Brain microvascular endothelial cell (primary cell): Measurements from ENCODE around the gene CALD1.

ENCODE experiments used
- DNase-seq: peaks from one replicate; pipeline ENCODE4 v3.0.0-alpha.2; 2020
- H3K27ac ChIP-seq: fragments of 250-450 bp; sonication (Bioruptor Pico); 2 replicates; pipeline ENCODE4 v1.5.1; 2020; ENCODE audit warnings: mild to moderate bottlenecking, moderate library complexity
- H3K27me3 ChIP-seq: fragments of 250-450 bp; sonication (Bioruptor Pico); replicated peaks from 2 replicates; pipeline ENCODE4 v1.5.1; 2020; ENCODE audit warnings: mild to moderate bottlenecking
- H3K36me3 ChIP-seq: fragments of 250-450 bp; sonication (Bioruptor Pico); replicated peaks from 2 replicates; pipeline ENCODE4 v1.5.1; 2020; ENCODE audit warnings: mild to moderate bottlenecking
- H3K4me3 ChIP-seq: 2 replicates; pipeline ENCODE4 v1.5.1; 2011; ENCODE audit warnings: low read depth, mild to moderate bottlenecking, control low read depth, low read length, moderate library complexity
- in situ Hi-C: cut with HindIII; loops from 2 replicates; pipeline ENCODE4 v1.10.0; 2017; ENCODE audit warnings: low sequenced_read_pairs, low pct_ligation_motif_present
- TF ChIP-seq, protein P1 (sequence below): IDR thresholded peaks from 2 replicates; pipeline ENCODE4 v1.5.1; 2011; ENCODE audit warnings: low read depth, mild to moderate bottlenecking, moderate library complexity, low read length, control low read depth, inconsistent platforms; ENCODE audit errors: missing control alignments

CALD1 gene

DNA sequence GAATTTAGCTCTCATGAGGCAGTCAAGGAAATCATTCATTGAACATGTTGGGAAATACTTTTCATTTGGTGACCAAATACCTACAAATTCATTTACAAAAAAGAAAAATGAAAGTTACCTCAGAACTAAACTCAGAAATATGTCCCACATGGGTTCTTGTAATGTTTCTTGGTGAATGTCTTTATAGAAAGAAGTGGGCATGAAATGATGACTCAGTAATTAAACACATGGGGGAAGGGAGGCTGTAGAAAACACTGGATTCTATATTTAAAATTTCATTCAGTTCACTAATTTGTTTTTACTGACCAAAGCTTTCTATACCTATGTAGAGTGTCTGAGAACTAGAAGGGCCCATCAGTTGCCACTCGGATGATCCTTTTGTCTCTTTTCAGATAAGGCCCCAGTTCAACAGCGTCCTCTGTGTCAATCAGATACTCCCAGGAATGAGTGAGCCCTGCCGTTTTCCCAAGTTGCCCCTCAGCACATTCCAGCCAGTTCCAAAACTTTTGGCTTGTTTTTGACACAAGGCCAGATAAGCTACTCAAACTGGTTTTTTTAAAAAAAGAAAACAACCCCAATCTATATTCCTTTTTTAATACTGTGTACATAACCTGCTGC, 157.6 kb downstream of the CALD1 start:
- DNase-seq, result no peak
- Histone ChIP-seq H3K4me3 (no peak overlapping the region), H3K27ac (peak overlapping the region; percentile 8), H3K27me3 (no peaks in the 10 kb centered on the region), H3K36me3 (peaks cover 60% of the 10 kb centered on the region)
- in situ Hi-C loops, result no loop called here
- TF ChIP-seq, protein P1, sequence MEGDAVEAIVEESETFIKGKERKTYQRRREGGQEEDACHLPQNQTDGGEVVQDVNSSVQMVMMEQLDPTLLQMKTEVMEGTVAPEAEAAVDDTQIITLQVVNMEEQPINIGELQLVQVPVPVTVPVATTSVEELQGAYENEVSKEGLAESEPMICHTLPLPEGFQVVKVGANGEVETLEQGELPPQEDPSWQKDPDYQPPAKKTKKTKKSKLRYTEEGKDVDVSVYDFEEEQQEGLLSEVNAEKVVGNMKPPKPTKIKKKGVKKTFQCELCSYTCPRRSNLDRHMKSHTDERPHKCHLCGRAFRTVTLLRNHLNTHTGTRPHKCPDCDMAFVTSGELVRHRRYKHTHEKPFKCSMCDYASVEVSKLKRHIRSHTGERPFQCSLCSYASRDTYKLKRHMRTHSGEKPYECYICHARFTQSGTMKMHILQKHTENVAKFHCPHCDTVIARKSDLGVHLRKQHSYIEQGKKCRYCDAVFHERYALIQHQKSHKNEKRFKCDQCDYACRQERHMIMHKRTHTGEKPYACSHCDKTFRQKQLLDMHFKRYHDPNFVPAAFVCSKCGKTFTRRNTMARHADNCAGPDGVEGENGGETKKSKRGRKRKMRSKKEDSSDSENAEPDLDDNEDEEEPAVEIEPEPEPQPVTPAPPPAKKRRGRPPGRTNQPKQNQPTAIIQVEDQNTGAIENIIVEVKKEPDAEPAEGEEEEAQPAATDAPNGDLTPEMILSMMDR, result no peak

DNA sequence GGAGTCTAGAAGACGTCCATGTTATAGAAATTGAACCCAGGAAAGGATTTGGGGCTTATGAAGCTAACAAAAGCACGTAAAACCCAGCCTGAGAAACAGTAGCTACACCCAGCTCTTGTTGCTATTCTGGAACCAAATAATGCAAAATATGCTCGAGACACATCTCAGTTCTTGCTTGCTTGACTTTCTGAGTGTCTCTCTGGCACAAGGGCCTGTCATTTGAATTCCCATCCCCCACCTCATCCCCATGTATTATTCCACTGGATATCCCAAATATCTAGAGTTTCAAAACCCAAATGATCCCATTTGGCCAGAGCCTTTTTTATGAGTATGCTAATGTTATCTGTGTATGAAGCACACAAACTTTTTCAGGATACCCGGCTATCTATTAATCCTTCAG, 158.7 kb downstream of the CALD1 start:
- TF ChIP-seq, protein P1, result no peak
- no peak overlapping the region for H3K4me3 ChIP-seq
- no peak overlapping the region for H3K27ac ChIP-seq
- in situ Hi-C loops, result no loop called here
- H3K27me3 ChIP-seq, result no peaks in the 10 kb centered on the region
- no peak for DNase-seq
- peaks cover 63% of the 10 kb centered on the region for H3K36me3 ChIP-seq

DNA sequence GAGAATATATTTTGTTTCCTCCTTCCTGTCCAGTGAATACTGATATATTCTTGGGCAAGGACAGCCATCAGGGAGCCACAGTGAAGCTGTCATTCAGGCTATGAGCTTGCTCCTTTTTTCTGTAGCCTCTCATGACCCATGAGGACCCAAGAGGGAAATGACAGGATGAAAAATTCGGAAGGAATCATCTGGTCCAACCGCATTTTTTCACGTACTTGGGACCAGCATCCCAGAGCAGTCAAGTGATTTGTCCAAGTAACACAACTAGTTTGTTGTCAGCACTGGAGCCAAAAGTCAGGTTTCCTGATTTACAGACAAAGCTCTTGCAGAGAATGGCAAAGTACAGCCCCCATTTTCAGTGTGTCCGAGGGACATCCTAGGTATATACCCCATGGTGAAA, 159.7 kb downstream of the CALD1 start:
- H3K27ac ChIP-seq, result no peak overlapping the region
- TF ChIP-seq, protein P1, result no peak
- H3K27me3 ChIP-seq, result no peaks in the 10 kb centered on the region
- peaks cover 63% of the 10 kb centered on the region for H3K36me3 ChIP-seq
- in situ Hi-C loops, result no loop called here
- no peak overlapping the region for H3K4me3 ChIP-seq
- no peak for DNase-seq

DNA sequence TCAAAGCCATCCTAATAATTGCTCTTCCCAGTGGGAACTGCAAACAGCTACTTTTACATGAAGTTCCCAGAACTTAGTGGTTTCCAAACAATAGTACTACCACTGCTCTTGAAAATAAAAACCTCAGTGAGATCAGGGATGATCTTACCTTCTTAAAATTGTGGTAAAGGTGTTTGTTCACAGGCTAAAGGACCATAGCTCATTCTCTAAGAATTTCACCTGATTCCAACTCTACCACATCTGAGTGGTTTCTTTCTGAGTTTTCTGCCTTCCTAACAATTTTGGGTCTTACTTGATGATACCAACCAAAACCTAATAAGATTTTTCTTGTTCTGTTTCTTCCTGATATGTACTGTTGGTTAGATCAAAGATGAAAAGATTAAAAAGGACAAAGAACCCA, 161.3 kb downstream of the CALD1 start:
- TF ChIP-seq, protein P1, result no peak
- Histone ChIP-seq H3K4me3 (no peak overlapping the region), H3K36me3 (peaks cover 59% of the 10 kb centered on the region), H3K27ac (peak overlapping the region; percentile 55), H3K27me3 (no peaks in the 10 kb centered on the region)
- in situ Hi-C loops, result no loop called here
- DNase-seq, result no peak

DNA sequence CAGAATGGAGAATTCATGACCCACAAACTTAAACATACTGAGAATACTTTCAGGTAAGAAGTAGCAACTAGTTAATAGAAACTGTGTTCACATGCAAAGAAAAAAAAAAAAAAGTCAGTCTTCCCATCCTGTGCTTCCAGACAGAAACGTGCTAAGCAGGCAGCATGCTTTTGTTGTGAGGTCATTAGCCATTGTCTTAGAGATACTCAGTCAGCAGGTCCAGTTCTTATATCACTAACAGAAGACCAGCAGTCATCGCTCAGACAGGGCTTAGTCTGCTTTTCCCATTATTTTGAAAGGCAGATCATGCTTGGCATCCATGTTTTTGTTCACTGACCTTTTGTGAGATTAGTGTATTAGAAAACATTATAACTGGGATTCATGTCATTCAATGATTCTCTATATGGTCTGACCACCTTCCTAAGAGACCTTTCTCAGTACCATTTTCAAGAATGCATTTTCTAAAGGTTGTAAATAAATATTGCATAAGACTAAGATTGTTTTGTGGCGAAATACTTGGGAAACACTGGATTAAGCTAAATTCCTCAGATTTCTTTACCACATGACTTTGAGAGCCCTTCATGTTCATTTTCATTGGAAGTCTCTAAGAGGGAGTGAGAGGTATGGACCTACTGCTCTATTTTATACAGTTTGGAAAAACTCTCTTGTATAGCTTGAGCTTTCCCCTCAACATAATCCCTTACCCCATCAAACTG, 161.9 kb downstream of the CALD1 start:
- TF ChIP-seq, protein P1, result no peak
- DNase-seq, result peak; percentile 89
- Histone ChIP-seq H3K36me3 (peaks cover 58% of the 10 kb centered on the region), H3K27ac (peak overlapping the region; percentile 55), H3K27me3 (no peaks in the 10 kb centered on the region), H3K4me3 (no peak overlapping the region)
- in situ Hi-C loops, result no loop called here

DNA sequence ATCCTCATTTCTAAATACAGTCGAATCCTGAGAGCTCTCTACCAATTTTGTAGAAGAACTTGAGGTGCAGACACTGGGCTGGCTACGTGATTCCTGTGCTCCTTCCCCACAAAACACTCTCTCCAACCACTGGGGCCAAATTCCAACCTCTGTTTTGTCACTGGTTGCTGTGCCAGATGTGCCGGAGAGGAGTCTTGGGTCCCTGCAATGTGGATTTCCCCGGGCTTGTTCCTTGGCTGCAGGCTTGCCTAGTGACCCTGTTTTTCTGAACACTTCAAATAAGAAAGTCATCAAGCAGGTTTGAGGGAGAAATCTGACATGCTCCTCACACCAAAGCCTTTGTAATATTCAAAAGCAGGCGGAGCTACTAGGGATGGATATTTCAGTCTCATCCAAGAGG, 162.5 kb downstream of the CALD1 start:
- Histone ChIP-seq H3K27ac (peak overlapping the region; percentile 55), H3K27me3 (no peaks in the 10 kb centered on the region), H3K4me3 (no peak overlapping the region), H3K36me3 (peaks cover 62% of the 10 kb centered on the region)
- no peak for DNase-seq
- in situ Hi-C loops, result no loop called here
- TF ChIP-seq, protein P1, result no peak
